Skeletal muscle tissue (tissue), 4 donors: ENCODE data around the gene SPINK1. TPM values are rescaled to one million over a fixed set of nuclear protein-coding genes. Genes with fewer than 3 reads are reported as not detected.
"Not testable (repeated sequence)": the region's sequence is repeated elsewhere in the genome, so short reads cannot be mapped to it uniquely, and the experiment has no call there.

Experiments used
- H3K27ac ChIP-seq: one replicate; pipeline ENCODE4 v1.7.0; 2013; ENCODE audit warnings: mild to moderate bottlenecking, low read depth, low read length, inconsistent platforms
- H3K27me3 ChIP-seq, 3 donors: one replicate each; pipeline ENCODE4 v1.7.0; 2013; ENCODE audit warnings: low read length in 3 of 3; ENCODE audit not compliant: control insufficient read depth in 3 of 3, insufficient read depth in 3 of 3
- H3K36me3 ChIP-seq, 3 donors: one replicate each; pipeline ENCODE4 v1.7.0; 2013; ENCODE audit warnings: low read length in 3 of 3; ENCODE audit not compliant: control insufficient read depth in 3 of 3, insufficient read depth in 3 of 3
- H3K4me1 ChIP-seq, 3 donors: one replicate each; pipeline ENCODE4 v1.7.0; 2013; ENCODE audit warnings: low read length in 3 of 3, mild to moderate bottlenecking in 3 of 3; ENCODE audit not compliant: control insufficient read depth in 3 of 3, insufficient read depth in 3 of 3
- H3K4me3 ChIP-seq, 3 donors: one replicate each; pipeline ENCODE4 v1.7.0; 2013; ENCODE audit warnings: low read length in 3 of 3
- H3K9ac ChIP-seq, 3 donors: one replicate each; pipeline ENCODE4 v1.7.0; 2013; ENCODE audit warnings: low read length in 3 of 3, mild to moderate bottlenecking in 3 of 3, moderate library complexity in 2 of 3, low read depth in 1 of 3
- H3K9me3 ChIP-seq, 3 donors: one replicate each; pipeline ENCODE4 v1.7.0; 2013; ENCODE audit warnings: low read length in 3 of 3; ENCODE audit not compliant: control insufficient read depth in 3 of 3
- total RNA-seq: library from RNA; depleted of rRNA; stranded (reverse); fragments of >200 nt; gene quantifications from one replicate; pipeline ENCODE4 v1.2.3, GENCODE V29; 2014
- donor health status: Osteomylitis.

The SPINK1 gene, protein sequence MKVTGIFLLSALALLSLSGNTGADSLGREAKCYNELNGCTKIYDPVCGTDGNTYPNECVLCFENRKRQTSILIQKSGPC
- total RNA-seq: not detected

DNA sequence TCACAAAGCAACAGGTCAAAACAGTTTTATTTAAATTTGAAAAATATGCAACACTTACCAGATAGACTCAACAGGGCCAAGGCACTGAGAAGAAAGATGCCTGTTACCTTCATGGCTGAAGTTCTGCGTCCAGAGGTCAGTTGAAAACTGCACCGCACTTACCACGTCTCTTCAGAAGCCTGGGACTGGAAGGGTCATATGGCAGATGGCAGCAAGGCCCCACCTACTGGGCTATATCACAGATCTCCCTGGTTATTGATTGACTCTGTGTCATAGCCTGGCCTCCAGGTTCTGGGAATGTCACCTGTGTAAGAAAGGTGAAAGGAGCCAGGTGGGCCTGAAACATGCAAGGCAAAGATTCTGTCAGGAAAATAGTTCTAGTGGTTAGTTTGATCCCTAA is at the start of gene SPINK1:
SPINK1 (minus strand) TSS at position 207 of the 400 bp plus-strand sequence; CDS start at position 113, 94 bp downstream.
- no peak within 1 kb of the TSS for H3K4me3 ChIP-seq
- H3K9me3 ChIP-seq: no peaks in the 10 kb centered on the region
- H3K27me3 ChIP-seq: no peaks in the 10 kb centered on the region
- H3K36me3 ChIP-seq: no peaks in the 10 kb centered on the region
- no peak within 1 kb of the TSS for H3K9ac ChIP-seq
- H3K4me1 ChIP-seq: no peaks in the 10 kb centered on the region
- no peak within 1 kb of the TSS for H3K27ac ChIP-seq

DNA sequence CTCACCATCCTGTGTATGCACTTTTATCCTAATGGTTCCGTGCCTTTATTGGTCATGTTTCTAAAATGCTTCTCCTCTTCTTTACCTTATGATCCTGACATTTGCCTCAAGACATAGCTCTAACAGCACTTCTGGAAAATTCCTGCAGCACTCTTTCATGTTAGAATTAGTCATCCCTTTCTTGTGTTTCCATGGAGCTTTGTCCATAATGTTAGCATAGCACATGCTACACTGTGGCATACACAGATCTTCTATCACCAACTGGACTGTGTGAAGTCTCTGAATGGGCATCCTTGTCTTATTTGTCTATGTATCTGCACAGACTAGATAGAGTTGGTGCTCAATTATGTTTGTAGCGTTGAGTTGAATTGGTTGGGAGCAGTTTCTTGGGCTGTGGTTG is 49.0 kb upstream of the SPINK1 start:
- H3K4me1 ChIP-seq: no peaks in the 10 kb centered on the region
- H3K27ac ChIP-seq: no peak overlapping the region
- H3K9ac ChIP-seq: no peak overlapping the region
- H3K9me3 ChIP-seq: no peaks in the 10 kb centered on the region
- H3K4me3 ChIP-seq: no peak overlapping the region
- H3K36me3 ChIP-seq: no peaks in the 10 kb centered on the region
- no peaks in the 10 kb centered on the region for H3K27me3 ChIP-seq

DNA sequence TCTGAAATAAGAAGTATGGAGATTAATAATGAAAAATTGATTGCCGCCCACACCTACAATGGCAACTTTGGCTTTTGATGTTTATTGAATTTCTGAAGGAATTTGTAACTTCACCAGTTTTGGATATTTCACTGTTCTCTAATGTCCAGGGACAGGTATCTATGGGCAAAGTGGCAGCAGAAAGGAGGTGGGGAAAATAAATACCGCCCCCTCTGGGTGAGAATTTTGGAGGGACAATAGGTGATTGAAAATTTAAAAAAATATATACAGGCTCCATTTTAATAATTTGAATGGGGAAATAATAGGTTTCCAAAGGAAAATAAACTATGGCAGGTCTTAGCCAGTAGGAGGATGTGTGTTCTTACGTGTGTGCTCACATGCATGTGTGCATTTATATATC is 48.3 kb upstream of the SPINK1 start:
- Histone ChIP-seq H3K36me3 (no peaks in the 10 kb centered on the region), H3K9me3 (no peaks in the 10 kb centered on the region), H3K4me1 (no peaks in the 10 kb centered on the region), H3K27me3 (no peaks in the 10 kb centered on the region), H3K27ac (no peak overlapping the region), H3K4me3 (no peak overlapping the region), H3K9ac (no peak overlapping the region)

DNA sequence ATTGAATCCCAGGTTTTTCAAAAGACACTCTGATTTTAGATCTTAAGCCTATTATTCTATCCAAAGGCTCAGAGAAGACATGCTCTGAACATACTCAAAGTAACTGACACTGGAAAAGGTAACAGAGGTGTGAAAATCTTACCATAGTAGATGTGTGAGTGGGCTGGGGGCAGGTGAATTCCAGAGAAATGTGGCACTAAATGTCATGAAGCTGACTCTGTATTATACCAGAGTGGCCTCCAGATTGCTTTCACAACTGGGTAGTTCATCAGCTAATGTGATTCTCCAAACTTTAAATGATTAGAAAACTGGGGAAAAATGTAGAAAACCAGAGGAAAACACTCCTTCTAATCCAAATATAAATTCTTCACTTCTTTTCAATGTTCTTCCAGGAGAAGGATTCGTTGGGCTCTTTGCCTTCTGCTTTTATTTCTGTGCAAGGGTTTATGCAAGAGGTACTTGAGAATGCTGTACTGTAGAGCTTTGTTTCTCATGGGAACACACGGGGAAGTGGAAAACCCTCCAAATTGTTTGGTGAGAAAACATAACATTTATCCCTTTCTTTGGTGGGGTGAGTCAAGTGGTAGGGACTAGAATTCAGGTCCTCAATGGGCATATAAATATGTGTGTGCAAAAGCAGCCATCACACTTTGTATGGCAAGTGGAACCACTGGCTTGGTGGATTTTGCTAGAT is 46.7 kb upstream of the SPINK1 start, which contains the start of gene SCGB3A2:
SCGB3A2 (plus strand) TSS at position 646 of the 694 bp plus-strand sequence. CDS start 93 bp downstream, outside the sequence.
- no peaks in the 10 kb centered on the region for H3K4me1 ChIP-seq
- no peak within 1 kb of the TSS for H3K9ac ChIP-seq
- H3K9me3 ChIP-seq: no peaks in the 10 kb centered on the region
- no peak within 1 kb of the TSS for H3K27ac ChIP-seq
- no peaks in the 10 kb centered on the region for H3K27me3 ChIP-seq
- no peak within 1 kb of the TSS for H3K4me3 ChIP-seq
- no peaks in the 10 kb centered on the region for H3K36me3 ChIP-seq

DNA sequence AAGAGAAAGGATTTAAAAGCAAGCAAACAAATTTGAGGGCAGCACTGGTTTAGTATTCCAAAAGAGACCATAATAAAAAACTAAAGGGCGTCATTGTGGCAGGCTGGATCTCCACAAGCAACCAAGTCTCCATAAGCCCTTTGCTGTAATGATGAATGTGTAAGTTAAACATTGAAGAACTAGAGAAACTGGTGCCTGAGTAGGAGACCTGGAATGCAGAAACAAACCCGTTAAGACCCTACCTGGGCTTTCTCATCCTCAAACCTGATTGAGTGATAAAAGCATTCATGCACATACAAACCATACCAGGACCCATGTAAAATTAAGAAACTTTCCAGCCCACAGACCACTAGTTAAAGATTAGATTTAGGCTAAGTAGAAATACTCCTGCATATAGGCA is 45.2 kb upstream of the SPINK1 start:
- Histone ChIP-seq H3K9ac (no peak overlapping the region), H3K36me3 (no peaks in the 10 kb centered on the region), H3K27ac (no peak overlapping the region), H3K4me3 (no peak overlapping the region), H3K9me3 (no peaks in the 10 kb centered on the region), H3K27me3 (no peaks in the 10 kb centered on the region), H3K4me1 (no peaks in the 10 kb centered on the region)

DNA sequence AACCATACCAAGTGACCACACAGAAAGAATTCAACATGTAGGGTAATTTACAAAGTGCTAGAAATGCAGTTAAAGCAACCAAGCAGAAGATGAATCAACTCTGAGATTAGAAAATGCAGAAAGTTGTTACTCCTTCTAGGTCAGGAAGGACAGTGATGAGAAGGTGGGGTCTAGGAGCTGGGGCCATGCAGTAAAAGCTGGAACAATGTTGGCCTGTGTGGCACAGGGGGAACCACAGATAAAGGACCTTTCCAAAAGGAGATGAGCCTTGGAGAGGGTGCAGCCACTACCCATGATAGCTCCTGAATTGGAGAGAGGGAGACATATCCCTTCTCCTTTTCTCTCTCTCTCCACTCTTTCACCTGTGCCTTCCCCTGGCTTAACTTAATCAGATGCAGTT is 44.7 kb upstream of the SPINK1 start:
- no peak overlapping the region for H3K27ac ChIP-seq
- H3K9me3 ChIP-seq: no peaks in the 10 kb centered on the region
- no peak overlapping the region for H3K9ac ChIP-seq
- H3K27me3 ChIP-seq: no peaks in the 10 kb centered on the region
- H3K36me3 ChIP-seq: no peaks in the 10 kb centered on the region
- H3K4me1 ChIP-seq: no peaks in the 10 kb centered on the region
- no peak overlapping the region for H3K4me3 ChIP-seq

DNA sequence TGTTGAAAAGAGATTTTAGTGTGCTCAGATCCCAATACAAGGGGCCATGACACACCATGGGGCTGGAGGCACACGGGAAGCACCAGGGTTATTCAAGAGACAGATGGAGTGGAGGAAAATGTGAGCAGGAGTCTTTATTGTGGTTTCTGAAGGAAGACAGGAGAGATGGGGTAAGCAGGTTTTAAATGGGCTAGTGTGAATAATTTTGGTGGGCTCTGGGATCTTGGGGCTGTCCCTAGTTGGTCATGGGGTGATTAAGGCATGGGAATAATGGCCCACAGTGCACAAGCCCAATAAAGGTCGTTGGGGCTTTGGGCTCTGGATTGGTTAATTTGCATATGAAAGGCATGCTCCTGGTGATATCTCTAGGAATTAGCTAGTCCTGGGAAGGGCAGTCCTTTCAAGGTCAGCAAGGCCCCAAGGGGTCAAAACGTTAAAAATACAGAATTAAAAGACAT is 43.5 kb upstream of the SPINK1 start:
- Histone ChIP-seq H3K9ac (no peak overlapping the region), H3K4me1 (no peaks in the 10 kb centered on the region), H3K27me3 (no peaks in the 10 kb centered on the region), H3K9me3 (no peaks in the 10 kb centered on the region), H3K36me3 (no peaks in the 10 kb centered on the region), H3K4me3 (no peak overlapping the region), H3K27ac (no peak overlapping the region)

DNA sequence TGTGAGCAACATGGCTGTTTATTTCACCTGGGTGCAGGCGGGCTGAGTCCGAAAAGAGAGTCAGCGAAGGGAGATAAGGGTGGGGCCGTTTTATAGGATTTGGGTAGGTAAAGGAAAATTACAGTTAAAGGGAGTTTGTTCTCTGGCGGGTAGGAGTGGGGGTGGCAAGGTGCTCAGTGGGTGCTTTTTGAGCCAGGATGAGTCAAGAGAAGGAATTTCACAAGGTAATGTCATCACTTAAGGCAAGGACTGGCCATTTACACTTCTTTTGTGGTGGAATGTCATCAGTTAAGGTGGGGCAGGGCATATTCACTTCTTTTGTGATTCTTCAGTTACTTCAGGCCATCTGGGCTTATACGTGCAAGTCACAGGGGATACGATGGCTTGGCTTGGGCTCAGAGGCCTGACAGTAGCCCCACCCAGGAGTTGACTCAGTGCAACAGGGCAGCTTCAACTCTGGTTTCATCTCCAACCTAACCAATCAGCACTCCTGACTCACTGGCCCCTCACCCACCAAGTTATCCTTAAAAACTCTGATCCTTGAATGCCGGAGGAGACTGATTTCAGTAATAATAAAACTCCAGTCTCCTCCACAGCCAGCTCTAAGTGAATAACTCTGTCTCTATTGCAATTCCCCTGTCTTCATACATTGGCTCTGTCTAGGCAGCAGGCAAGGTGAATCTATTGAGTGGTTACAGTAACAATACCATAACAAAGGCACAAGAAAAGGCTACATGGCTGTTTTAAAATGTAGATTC is 42.8 kb upstream of the SPINK1 start:
- not testable (repeated sequence) for H3K36me3 ChIP-seq, H3K9ac ChIP-seq, H3K9me3 ChIP-seq

DNA sequence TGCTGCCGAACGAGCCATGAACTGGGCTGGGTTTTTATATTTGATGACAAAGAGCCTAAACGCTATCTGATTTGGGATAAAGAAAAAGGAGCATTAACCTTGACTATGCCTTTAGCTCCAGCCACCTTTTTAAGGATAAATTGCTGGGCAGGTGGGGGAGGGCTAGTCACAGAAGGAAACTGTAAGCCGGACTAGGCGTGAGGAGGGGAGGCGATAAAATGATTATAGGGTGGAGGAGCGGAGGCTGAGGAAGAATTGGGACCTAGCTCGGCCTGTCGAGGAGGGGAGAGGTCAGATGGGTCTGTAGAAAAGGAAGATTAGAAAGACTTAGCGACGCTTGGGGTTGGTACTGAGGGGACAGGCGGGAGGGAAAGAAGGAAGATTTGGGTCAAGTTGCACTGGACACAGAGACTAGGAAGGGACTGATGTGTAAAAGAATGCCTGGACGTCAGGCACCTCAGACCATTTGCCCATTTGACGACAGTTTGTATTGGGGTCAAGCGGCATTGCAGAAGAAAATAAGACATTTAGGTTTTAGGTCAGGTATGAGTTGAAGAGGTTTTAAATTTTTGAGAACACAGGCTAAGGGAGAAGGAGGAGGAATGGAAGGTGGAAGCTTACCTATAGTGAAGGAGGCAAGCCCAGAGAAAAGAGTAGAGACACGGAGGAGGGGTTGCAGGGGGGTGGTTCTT is 41.4 kb upstream of the SPINK1 start:
- not testable (repeated sequence) for H3K9me3 ChIP-seq, H3K36me3 ChIP-seq, H3K27ac ChIP-seq, H3K9ac ChIP-seq, H3K27me3 ChIP-seq, H3K4me3 ChIP-seq, H3K4me1 ChIP-seq

More for the DNA sequence above, 42.8 kb upstream of the SPINK1 start:
- not testable (repeated sequence) for H3K4me3 ChIP-seq, H3K27me3 ChIP-seq, H3K27ac ChIP-seq, H3K4me1 ChIP-seq
